HepG2 (cell line): Measurements from ENCODE around the gene GNG3. TPM values are rescaled to one million over a fixed set of nuclear protein-coding genes. Genes with fewer than 3 reads are reported as not detected.
A peak's percentile ranks its signal among the peaks of the same experiment; 100 is the strongest.

Source experiments
- ARNTL ChIP-seq: sonication (generic); formaldehyde crosslinking; IDR thresholded peaks from 2 replicates; pipeline ENCODE4 v1.4.0; 2020; ENCODE audit warnings: mild to moderate bottlenecking, missing genetic modification reagents
- CREB1 ChIP-seq, 2 experiments: fragments of 450-650 bp in 1 of 2; IDR thresholded peaks; 2 replicates each; pipeline ENCODE4 v1.6.1; 2016 to 2017; ENCODE audit warnings: control low read depth in 1 of 2, mild to moderate bottlenecking in 1 of 2, missing compliant biosample characterization in 1 of 2, missing genetic modification characterization in 1 of 2
- EP300 ChIP-seq, 3 experiments: sonication (generic) in 1 of 3; formaldehyde crosslinking in 1 of 3; IDR thresholded peaks; 2 replicates each; pipeline versions ENCODE4 v1.5.1 to v1.6.1; 2011 to 2020; ENCODE audit warnings: low read depth in 2 of 3, low read length in 2 of 3, borderline replicate concordance in 1 of 3, improper control_type of control experiment in 1 of 3, mild to moderate bottlenecking in 1 of 3, missing genetic modification reagents in 1 of 3, moderate library complexity in 1 of 3
- ETS1 ChIP-seq: sonication (generic); formaldehyde crosslinking; IDR thresholded peaks from 2 replicates; pipeline ENCODE4 v1.4.0; 2020; ENCODE audit warnings: missing genetic modification reagents
- IKZF5 ChIP-seq: IDR thresholded peaks from 2 replicates; pipeline ENCODE4 v1.6.1; 2018; ENCODE audit warnings: missing genetic modification reagents, mild to moderate bottlenecking, missing compliant biosample characterization
- KDM2A ChIP-seq: sonication (generic); formaldehyde crosslinking; IDR thresholded peaks from 2 replicates; pipeline ENCODE4 v1.4.0; 2020; ENCODE audit warnings: low read depth, missing genetic modification reagents, borderline replicate concordance
- RBM39 ChIP-seq: fragments of 200-400 bp; formaldehyde crosslinking; IDR thresholded peaks from one replicate; pipeline ENCODE4 v1.6.1; 2018; ENCODE audit warnings: antibody characterized with exemption, mild to moderate bottlenecking, low read depth, low read length; ENCODE audit not compliant: poor library complexity, severe bottlenecking
- SIN3A ChIP-seq: IDR thresholded peaks from 2 replicates; pipeline ENCODE4 v1.6.1; 2011; ENCODE audit warnings: low read depth, mild to moderate bottlenecking, control low read depth, low read length, borderline replicate concordance
- SOX6 ChIP-seq, 2 experiments: fragments of 450-650 bp in 1 of 2; sonication (generic) in 1 of 2; formaldehyde crosslinking in 1 of 2; IDR thresholded peaks; 2 replicates each; pipeline versions ENCODE4 v1.4.0 to v1.6.1; 2017 to 2020; ENCODE audit warnings: antibody characterized with exemption in 1 of 2, mild to moderate bottlenecking in 1 of 2, missing genetic modification reagents in 1 of 2
- SPEN ChIP-seq: sonication (generic); formaldehyde crosslinking; IDR thresholded peaks from 2 replicates; pipeline ENCODE4 v1.5.1; 2020; ENCODE audit warnings: low read depth, mild to moderate bottlenecking, missing genetic modification reagents
- THAP9 ChIP-seq: sonication (generic); formaldehyde crosslinking; IDR thresholded peaks from 2 replicates; pipeline ENCODE4; 2020; ENCODE audit warnings: missing genetic modification reagents, mild to moderate bottlenecking, borderline replicate concordance
- UBTF ChIP-seq: sonication (generic); formaldehyde crosslinking; IDR thresholded peaks from 2 replicates; pipeline ENCODE4 v1.4.0; 2020; ENCODE audit warnings: mild to moderate bottlenecking, missing genetic modification reagents
- ZNF33A ChIP-seq: sonication (generic); formaldehyde crosslinking; IDR thresholded peaks from 2 replicates; pipeline ENCODE4 v1.5.1; 2020; ENCODE audit warnings: missing genetic modification reagents, mild to moderate bottlenecking, moderate library complexity, borderline replicate concordance
- ZNF468 ChIP-seq: sonication (generic); formaldehyde crosslinking; IDR thresholded peaks from 2 replicates; pipeline ENCODE4 v1.8.0; 2022; ENCODE audit warnings: mild to moderate bottlenecking, moderate library complexity, missing genetic modification reagents
- ZNF788 ChIP-seq: sonication (generic); formaldehyde crosslinking; IDR thresholded peaks from 2 replicates; pipeline ENCODE4 v1.5.0; 2020; ENCODE audit warnings: mild to moderate bottlenecking, missing genetic modification reagents, borderline replicate concordance
- ZSCAN25 ChIP-seq: sonication (generic); formaldehyde crosslinking; IDR thresholded peaks from 2 replicates; pipeline ENCODE4 v1.8.0; 2022; ENCODE audit warnings: mild to moderate bottlenecking, missing genetic modification reagents
- polyA plus RNA-seq, 8 experiments: library from polyadenylated mRNA; depleted of rRNA in 3 of 8; stranded (reverse) in 7 of 8; unstranded in 1 of 8; fragments of >200 nt; fragmentation: Illumina TruSeq in 4 of 8; extraction: Trizol in 4 of 8; gene quantifications; 2 replicates each; pipeline versions ENCODE4 v1.2.1 to v1.2.3, GENCODE V29; 2011 to 2016; ENCODE audit warnings: low read depth in 4 of 8, missing spikeins in 1 of 8, mixed read lengths in 1 of 8; ENCODE audit not compliant: insufficient read depth in 1 of 8
- total RNA-seq, 5 experiments: library from RNA; depleted of rRNA; stranded (reverse); fragments of >200 nt; fragmentation: Illumina TruSeq; extraction: Trizol; gene quantifications; 2 replicates each; pipeline ENCODE4 v1.2.3, GENCODE V29; 2016; ENCODE audit warnings: low read depth in 1 of 5

GNG3 gene
- total and polyA plus RNA-seq, 2 of the 13 experiments (the other 11 are each of a cell fraction or from before 2014, with no cell fraction given) = not detected

GRCh38 chr11:62753736-62754603 lies 46.5 kb downstream of the GNG3 start, which contains the start of gene ZBTB3 (continued):
- peak; percentile 86 for TF ChIP-seq UBTF (CRISPR knock-in tag)
- TF ChIP-seq SOX6 (IDR thresholded peaks at IDR 0.05) = no peak
- peak; percentile 33 for TF ChIP-seq SOX6 (CRISPR knock-in tag; IDR thresholded peaks at IDR 0.05)
- peak; percentile 82 for TF ChIP-seq THAP9 (CRISPR knock-in tag)
- TF ChIP-seq ZNF788 = 0 out of 2 replicates have a peak, but pooled peaks have one; percentile 13
- peak; percentile 44; the same call in 1 of the 2 replicates for TF ChIP-seq SPEN (CRISPR knock-in tag)
- TF ChIP-seq ETS1 = no peak
- TF ChIP-seq ZNF33A = no peak
- TF ChIP-seq KDM2A = peak; percentile 34; the same call in 1 of the 2 replicates
- peak; percentile 40 for TF ChIP-seq RBM39
- no peak for TF ChIP-seq EP300 (IDR thresholded peaks at IDR 0.05; ENCODE audit: low read depth in 2 of 2, low read length in 2 of 2)
- TF ChIP-seq EP300 (CRISPR knock-in tag; IDR thresholded peaks at IDR 0.05; ENCODE audit: borderline replicate concordance) = no peak
- TF ChIP-seq IKZF5 (CRISPR knock-in tag) = peak; percentile 40; the same call in 1 of the 2 replicates
- TF ChIP-seq CREB1 (IDR thresholded peaks at IDR 0.05) = peak; percentile 85
- TF ChIP-seq CREB1 (CRISPR knock-in tag; IDR thresholded peaks at IDR 0.05) = peak; percentile 73
- TF ChIP-seq ZSCAN25 = peak; percentile 31; the same call in 1 of the 2 replicates
- no peak for TF ChIP-seq ZNF468
- peak; percentile 45; the same call in 1 of the 2 replicates for TF ChIP-seq SIN3A
- TF ChIP-seq ARNTL (CRISPR knock-in tag) = no peak
